ENCODE measurements around the gene FAM3D. TPM values are rescaled to one million over a fixed set of nuclear protein-coding genes. Genes with fewer than 3 reads are reported as not detected.

FAM3D gene
- total and polyA plus RNA-seq, 8 donors, result 0.32 to 2.1 (median 0.67) TPM

DNA sequence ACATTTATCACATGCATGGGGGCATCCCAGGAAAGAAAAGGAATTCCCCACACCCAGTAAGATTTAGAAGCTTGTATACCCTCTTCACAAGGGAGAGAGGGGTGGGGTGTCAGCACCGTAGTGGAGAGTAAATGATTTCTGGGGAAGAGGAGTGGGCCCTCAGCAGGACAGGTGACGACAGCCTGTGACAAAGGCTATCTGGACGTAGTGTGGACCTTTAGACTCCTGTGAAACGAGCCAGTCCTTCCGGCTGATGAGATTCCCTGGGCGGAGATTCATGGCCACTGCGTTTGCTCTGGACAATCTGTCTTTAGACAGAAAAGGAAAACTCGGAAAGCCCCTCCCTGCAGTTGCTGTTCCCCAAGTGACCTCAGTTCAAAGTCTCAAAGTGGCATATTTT, 1.7 kb upstream of the FAM3D start:
- no peak overlapping the region for H3K27ac ChIP-seq
- DNase-seq (no peak), ATAC-seq (no peak)

DNA sequence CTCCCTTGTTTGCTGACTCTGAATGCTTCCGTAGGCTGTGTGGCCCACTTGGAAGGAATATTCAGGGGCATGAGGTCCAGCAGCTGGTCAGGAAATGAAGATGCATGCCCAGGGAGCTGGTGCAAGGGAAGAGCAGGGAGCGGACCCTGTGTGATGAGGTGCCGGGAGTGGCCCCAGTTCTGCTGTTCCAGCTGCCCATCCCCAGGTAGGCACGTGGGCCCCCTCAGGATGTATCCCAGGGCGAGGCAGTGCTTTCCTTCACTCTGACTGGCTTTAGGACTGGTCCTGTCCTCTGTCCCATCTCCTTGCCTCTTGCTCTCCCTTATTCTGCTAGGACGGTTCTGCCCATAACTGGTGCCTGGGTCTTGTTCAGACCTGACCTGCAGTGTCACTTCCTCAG, 1.1 kb upstream of the FAM3D start:
- WGBS, 2 donors, result 80 to 82% methylated on average over 6 of the region's 6 CpGs
- Histone ChIP-seq H3K27ac (no peak overlapping the region), H3K27me3 (no peaks in the 10 kb centered on the region), H3K9me3 (no peaks in the 10 kb centered on the region), H3K4me1 (peaks cover 0 to 7% (median 7%) of the 10 kb centered on the region in 3 donors), H3K4me3 (no peak overlapping the region), H3K36me3 (no peaks in the 10 kb centered on the region)
- TF ChIP-seq, protein P1, sequence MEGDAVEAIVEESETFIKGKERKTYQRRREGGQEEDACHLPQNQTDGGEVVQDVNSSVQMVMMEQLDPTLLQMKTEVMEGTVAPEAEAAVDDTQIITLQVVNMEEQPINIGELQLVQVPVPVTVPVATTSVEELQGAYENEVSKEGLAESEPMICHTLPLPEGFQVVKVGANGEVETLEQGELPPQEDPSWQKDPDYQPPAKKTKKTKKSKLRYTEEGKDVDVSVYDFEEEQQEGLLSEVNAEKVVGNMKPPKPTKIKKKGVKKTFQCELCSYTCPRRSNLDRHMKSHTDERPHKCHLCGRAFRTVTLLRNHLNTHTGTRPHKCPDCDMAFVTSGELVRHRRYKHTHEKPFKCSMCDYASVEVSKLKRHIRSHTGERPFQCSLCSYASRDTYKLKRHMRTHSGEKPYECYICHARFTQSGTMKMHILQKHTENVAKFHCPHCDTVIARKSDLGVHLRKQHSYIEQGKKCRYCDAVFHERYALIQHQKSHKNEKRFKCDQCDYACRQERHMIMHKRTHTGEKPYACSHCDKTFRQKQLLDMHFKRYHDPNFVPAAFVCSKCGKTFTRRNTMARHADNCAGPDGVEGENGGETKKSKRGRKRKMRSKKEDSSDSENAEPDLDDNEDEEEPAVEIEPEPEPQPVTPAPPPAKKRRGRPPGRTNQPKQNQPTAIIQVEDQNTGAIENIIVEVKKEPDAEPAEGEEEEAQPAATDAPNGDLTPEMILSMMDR (IDR thresholded peaks at IDR 0.05), result no peak
- no peak for DNase-seq
- intact Hi-C loops (cut with DNase I), result no loop called here
- no peak for FAIRE-seq
- no peak for ATAC-seq

More for the DNA sequence above, 1.7 kb upstream of the FAM3D start:
- FAIRE-seq, result no peak
- TF ChIP-seq, protein P1 (IDR thresholded peaks at IDR 0.05), result no peak
- H3K36me3 ChIP-seq, result no peaks in the 10 kb centered on the region
- H3K4me1 ChIP-seq, result peaks cover 0 to 9% (median 7%) of the 10 kb centered on the region in 3 donors
- H3K4me3 ChIP-seq, result no peak overlapping the region
- intact Hi-C loops (cut with DNase I), result no loop called here
- 82 to 90% methylated on average over 8 of the region's 8 CpGs for WGBS, 2 donors
- H3K9me3 ChIP-seq, result no peaks in the 10 kb centered on the region
- no peaks in the 10 kb centered on the region for H3K27me3 ChIP-seq

DNA sequence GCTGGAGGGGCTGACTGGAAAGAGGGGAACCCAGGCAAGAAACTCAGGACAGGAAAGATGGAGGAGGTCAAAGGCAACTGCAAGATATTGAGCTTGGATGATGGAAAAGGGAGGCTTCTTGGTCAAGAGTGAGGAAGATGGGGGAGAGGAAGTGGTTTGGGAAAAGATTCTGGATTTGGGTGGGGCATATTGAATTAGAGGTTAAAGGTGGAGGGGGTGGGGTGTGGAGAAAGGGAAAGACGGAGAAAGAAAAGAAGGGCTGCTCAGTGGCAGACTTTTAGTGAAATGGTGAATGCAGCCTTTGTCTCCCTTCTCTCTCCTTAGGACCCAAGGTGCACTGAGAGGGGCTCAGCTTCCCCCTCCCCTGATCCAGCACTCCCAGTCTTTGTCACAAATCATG, 655 bp upstream of the FAM3D start:
- FAIRE-seq, result no peak
- Histone ChIP-seq H3K27me3 (no peaks in the 10 kb centered on the region), H3K4me1 (peaks cover 0 to 2% (median 2%) of the 10 kb centered on the region in 3 donors), H3K9me3 (no peaks in the 10 kb centered on the region), H3K36me3 (no peaks in the 10 kb centered on the region), H3K4me3 (no peak overlapping the region), H3K27ac (no peak overlapping the region)
- 83 to 88% methylated on average over 1 of the region's 1 CpG for WGBS, 2 donors
- DNase-seq, result no peak
- intact Hi-C loops (cut with DNase I), result no loop called here
- ATAC-seq, result no peak
- TF ChIP-seq, protein P1 (IDR thresholded peaks at IDR 0.05), result no peak

DNA sequence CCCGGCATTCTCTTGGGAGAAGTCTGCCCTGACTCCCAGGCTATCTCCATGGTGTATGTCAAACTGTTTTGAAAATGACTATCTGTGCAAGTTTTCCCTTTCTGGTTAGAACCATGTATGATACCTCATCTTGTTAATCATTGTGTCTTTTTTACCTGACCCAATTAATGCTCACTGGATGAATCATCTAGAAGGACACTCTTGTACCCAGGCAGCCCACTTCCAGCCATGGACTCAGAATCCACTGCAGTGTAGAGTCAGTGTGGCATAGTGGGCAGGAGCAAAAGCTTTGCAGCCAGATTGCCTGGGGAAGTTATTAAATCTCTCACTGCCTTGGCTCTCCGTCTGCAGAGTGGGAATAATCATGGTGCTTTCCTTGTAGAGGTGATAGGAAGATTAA, 1.2 kb downstream of the FAM3D start:
- WGBS, 2 donors, result 75 to 92% methylated on average over 2 of the region's 2 CpGs
- Histone ChIP-seq H3K36me3 (no peaks in the 10 kb centered on the region), H3K27me3 (no peaks in the 10 kb centered on the region), H3K4me1 (no peaks in the 10 kb centered on the region), H3K9me3 (no peaks in the 10 kb centered on the region), H3K4me3 (no peak overlapping the region), H3K27ac (no peak overlapping the region)
- FAIRE-seq, result no peak
- TF ChIP-seq, protein P1 (IDR thresholded peaks at IDR 0.05), result no peak
- no peak for DNase-seq
- peak in 1 of 4 donors; percentile 27 for ATAC-seq
- intact Hi-C loops (cut with DNase I), result no loop called here

DNA sequence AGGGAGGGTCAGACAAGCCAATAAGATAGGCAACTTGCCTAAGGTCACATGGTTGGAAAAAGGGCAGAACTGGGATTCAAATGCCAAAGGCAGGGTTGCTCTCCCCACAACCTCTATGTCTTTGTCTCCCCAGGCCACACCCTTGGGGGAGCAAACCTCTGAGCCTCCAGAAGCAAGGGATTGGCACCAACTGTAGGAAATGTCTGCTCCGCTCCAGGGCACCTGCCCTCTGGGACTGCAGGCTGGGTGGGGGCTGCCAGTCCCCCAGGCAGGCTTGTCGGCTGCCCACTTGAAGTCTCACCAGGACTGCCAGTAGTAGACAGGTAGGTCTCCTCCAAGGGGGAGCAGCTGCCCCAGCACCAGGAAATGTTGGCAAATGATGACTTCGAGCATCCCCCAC, 2.0 kb downstream of the FAM3D start:
- Histone ChIP-seq H3K4me3 (no peak overlapping the region), H3K4me1 (no peaks in the 10 kb centered on the region), H3K27me3 (no peaks in the 10 kb centered on the region), H3K27ac (no peak overlapping the region), H3K9me3 (no peaks in the 10 kb centered on the region), H3K36me3 (no peaks in the 10 kb centered on the region)
- TF ChIP-seq, protein P1 (IDR thresholded peaks at IDR 0.05), result no peak
- no peak for DNase-seq
- intact Hi-C loops (cut with DNase I), result no loop called here
- no peak for ATAC-seq
- 90 to 94% methylated on average over 3 of the region's 3 CpGs for WGBS, 2 donors
- no peak for FAIRE-seq
